NCI-H345 treated with DMSO at 0.1 percent for 48 hours (cell line): ENCODE data around the gene INO80D.
A peak's percentile ranks its signal among the peaks of the same experiment; 100 is the strongest.
"Not testable (repeated sequence)": the region's sequence is repeated elsewhere in the genome, so short reads cannot be mapped to it uniquely, and the experiment has no call there.

ENCODE experiments used
- DNase-seq: peaks from one replicate; lab custom pipeline; 2025; ENCODE audit not compliant: unreplicated experiment; lab: John Stamatoyannopoulos, UW

The INO80D gene

GRCh38 chr2:206033452-206033851 is 52.5 kb downstream of the INO80D start:
- DNase-seq: not testable (repeated sequence)

GRCh38 chr2:206031950-206032567 is 53.9 kb downstream of the INO80D start:
- no peak for DNase-seq

- no peak for DNase-seq
Measured at GRCh38 chr2:206031162-206031784, 54.7 kb downstream of the INO80D start.

GRCh38 chr2:206028101-206028500 is 57.9 kb downstream of the INO80D start:
- DNase-seq: no peak

- DNase-seq: no peak
Measured at GRCh38 chr2:206023183-206023582, 62.8 kb downstream of the INO80D start.

GRCh38 chr2:206020171-206020570 is 65.8 kb downstream of the INO80D start:
- no peak for DNase-seq

GRCh38 chr2:206015746-206016145 is 70.2 kb downstream of the INO80D start:
- DNase-seq: not testable (repeated sequence)

GRCh38 chr2:206011795-206012194 is 74.2 kb downstream of the INO80D start:
- DNase-seq: no peak

- peak; percentile 38 for DNase-seq
Measured at GRCh38 chr2:206011018-206011614, 74.9 kb downstream of the INO80D start.

GRCh38 chr2:206004004-206004693 is 81.8 kb downstream of the INO80D start:
- DNase-seq: no peak

GRCh38 chr2:206002440-206002839 is 83.5 kb downstream of the INO80D start:
- DNase-seq: no peak

GRCh38 chr2:206001912-206002311 is 84.1 kb downstream of the INO80D start:
- DNase-seq: no peak

GRCh38 chr2:206000776-206001175 is 85.2 kb downstream of the INO80D start:
- DNase-seq: no peak

GRCh38 chr2:205998583-205998982 is 87.4 kb downstream of the INO80D start:
- no peak for DNase-seq

GRCh38 chr2:205996161-205996560 is 89.8 kb downstream of the INO80D start:
- DNase-seq: no peak

GRCh38 chr2:205995260-205995659 is 90.7 kb downstream of the INO80D start:
- DNase-seq: no peak

GRCh38 chr2:205994344-205994743 is 91.6 kb downstream of the INO80D start:
- no peak for DNase-seq

- no peak for DNase-seq
Measured at GRCh38 chr2:205990104-205990503, 95.9 kb downstream of the INO80D start.

- no peak for DNase-seq
Measured at GRCh38 chr2:205989271-205990071, 96.5 kb downstream of the INO80D start.

- not testable (repeated sequence) for DNase-seq
Measured at GRCh38 chr2:205988681-205989080, 97.3 kb downstream of the INO80D start.

- no peak for DNase-seq
Measured at GRCh38 chr2:205988274-205988673, 97.7 kb downstream of the INO80D start.
